Naive thymus-derived CD4-positive, alpha-beta T cell (primary cell): ENCODE measurements around the gene DENND1B. TPM values are rescaled to one million over a fixed set of nuclear protein-coding genes. Genes with fewer than 3 reads are reported as not detected.

Experiments
- ATAC-seq: fragments of 150-1000 bp; cut with Tn5 transposase; 2 replicates; pipeline ENCODE4 v1.10.0; 2021; ENCODE audit warnings: mild to moderate bottlenecking, moderate library complexity
- CTCF ChIA-PET: fragments of 350-600 bp; sonication (Branson Sonifier 250); formaldehyde crosslinking; loops from one replicate; lab custom pipeline; 2021; ENCODE audit warnings: antibody characterized with exemption; lab: Charles Lee
- POLR2A ChIA-PET: fragments of 350-600 bp; sonication (Branson Sonifier 250); formaldehyde crosslinking; loops from one replicate; lab custom pipeline; 2021; ENCODE audit warnings: antibody characterized with exemption, inconsistent platforms; lab: Charles Lee
- DNase-seq, 9 donors: peaks; one replicate each; pipeline versions ENCODE4 v3.0.0 to v3.0.0-alpha.2; 2020 to 2022; ENCODE audit warnings: mixed read lengths in 1 of 9
- H3K27ac ChIP-seq: one replicate; pipeline ENCODE4 v1.7.0; 2013; ENCODE audit warnings: mild to moderate bottlenecking, low read depth, low read length, moderate library complexity
- H3K27me3 ChIP-seq, 2 donors: one replicate each; pipeline ENCODE4 v1.7.0; 2013; ENCODE audit warnings: low read length in 2 of 2, mild to moderate bottlenecking in 2 of 2, moderate library complexity in 2 of 2; ENCODE audit not compliant: control insufficient read depth in 2 of 2, insufficient read depth in 2 of 2
- H3K36me3 ChIP-seq, 3 experiments: 1 replicate in 2 of 3; 2 replicates in 1 of 3; pipeline ENCODE4 v1.7.0; 2013; ENCODE audit warnings: low read length in 3 of 3, mild to moderate bottlenecking in 3 of 3, moderate library complexity in 1 of 3; ENCODE audit not compliant: insufficient read depth in 3 of 3, control insufficient read depth in 2 of 3
- H3K4me1 ChIP-seq, 2 donors: one replicate each; pipeline ENCODE4 v1.7.0; 2013; ENCODE audit warnings: low read length in 2 of 2, mild to moderate bottlenecking in 2 of 2, moderate library complexity in 1 of 2; ENCODE audit not compliant: control insufficient read depth in 2 of 2, insufficient read depth in 2 of 2
- H3K4me3 ChIP-seq: 2 replicates; pipeline ENCODE4 v1.7.0; 2013; ENCODE audit warnings: mild to moderate bottlenecking, low read length
- H3K9me3 ChIP-seq, 3 experiments: 1 replicate in 2 of 3; 2 replicates in 1 of 3; pipeline ENCODE4 v1.7.0; 2013; ENCODE audit warnings: low read length in 3 of 3; ENCODE audit not compliant: control insufficient read depth in 2 of 3
- H3K27ac Mint-ChIP-seq, 9 donors: one replicate each; pipeline ENCODE4 v1.8.0; 2020 to 2022; ENCODE audit warnings: mixed read lengths in 9 of 9, mild to moderate bottlenecking in 8 of 9, moderate library complexity in 5 of 9, inconsistent platforms in 2 of 9
- H3K27me3 Mint-ChIP-seq, 5 donors: one replicate each; pipeline ENCODE4 v1.8.0; 2021 to 2022; ENCODE audit warnings: mixed read lengths in 5 of 5, mild to moderate bottlenecking in 1 of 5
- H3K36me3 Mint-ChIP-seq, 5 donors: one replicate each; pipeline ENCODE4 v1.8.0; 2020 to 2022; ENCODE audit warnings: mixed read lengths in 5 of 5, mild to moderate bottlenecking in 3 of 5, inconsistent platforms in 1 of 5
- H3K4me1 Mint-ChIP-seq, 7 donors: one replicate each; pipeline ENCODE4 v1.8.0; 2020 to 2022; ENCODE audit warnings: mixed read lengths in 7 of 7, mild to moderate bottlenecking in 3 of 7, inconsistent platforms in 1 of 7
- H3K4me3 Mint-ChIP-seq, 10 donors: one replicate each; pipeline ENCODE4 v1.8.0; 2020 to 2022; ENCODE audit warnings: mild to moderate bottlenecking in 10 of 10, mixed read lengths in 10 of 10, moderate library complexity in 6 of 10, inconsistent platforms in 2 of 10
- H3K9me3 Mint-ChIP-seq, 11 donors: one replicate each; pipeline ENCODE4 v1.8.0; 2020 to 2022; ENCODE audit warnings: mixed read lengths in 11 of 11, mild to moderate bottlenecking in 4 of 11, inconsistent platforms in 1 of 11, moderate library complexity in 1 of 11
- intact Hi-C, 2 donors: fragments of 100-400 bp; cut with micrococcal nuclease; formaldehyde crosslinking; loops; one replicate each; pipeline ENCODE4 v1.15.1; 2023
- polyA plus RNA-seq, 2 donors: library from polyadenylated mRNA; unstranded; fragments of 300-500 nt; fragmentation: Illumina TruSeq; gene quantifications; one replicate each; pipeline ENCODE4 v1.2.3, GENCODE V29; 2021
- total RNA-seq, 6 experiments: library from RNA in 5 of 6; stranded (reverse) in 5 of 6; gene quantifications; 1 replicate in 5 of 6; 2 replicates in 1 of 6; pipeline ENCODE4 v1.2.3 and lab custom pipeline; 2021 to 2026

DENND1B gene
- total and polyA plus RNA-seq, 7 experiments from 2014 or later = 7.3 to 28.7 (median 18.2) TPM

- ATAC-seq (no peak), DNase-seq (no peak)
- intact Hi-C loops = no loop called here
- no peaks in the 10 kb centered on the region for H3K27me3 ChIP-seq
- no peaks in the 10 kb centered on the region for H3K9me3 ChIP-seq
- H3K4me1 ChIP-seq = no peaks in the 10 kb centered on the region
- H3K27ac ChIP-seq = no peak overlapping the region
- Mint-ChIP-seq H3K27ac (no peak overlapping the region), H3K27me3 (no peaks in the 10 kb centered on the region), H3K4me3 (peak overlapping the region in 3 of 10 donors; percentile 2 to 37 (median 13)), H3K9me3 (peaks cover 0 to 4% (median 0%) of the 10 kb centered on the region in 11 donors), H3K4me1 (peaks cover 42 to 88% (median 72%) of the 10 kb centered on the region in 7 donors), H3K36me3 (peaks cover 5 to 32% (median 26%) of the 10 kb centered on the region in 5 donors)
- no peaks in the 10 kb centered on the region for H3K36me3 ChIP-seq
- no peak overlapping the region for H3K4me3 ChIP-seq
- POLR2A ChIA-PET = no interaction called here
- CTCF ChIA-PET = no interaction called here
Measured at GRCh38 chr1:197743578-197743977, 31.7 kb downstream of the DENND1B start.

- H3K9me3 Mint-ChIP-seq = peaks cover 0 to 4% (median 0%) of the 10 kb centered on the region in 11 donors
- intact Hi-C loops = no loop called here
- DNase-seq (no peak), ATAC-seq (no peak)
- H3K4me3 ChIP-seq = no peak overlapping the region
- H3K27ac Mint-ChIP-seq = no peak overlapping the region
- no peaks in the 10 kb centered on the region for H3K27me3 Mint-ChIP-seq
- CTCF ChIA-PET = no interaction called here
- H3K4me1 ChIP-seq = no peaks in the 10 kb centered on the region
- no peak overlapping the region for H3K4me3 Mint-ChIP-seq
- no peaks in the 10 kb centered on the region for H3K9me3 ChIP-seq
- H3K27ac ChIP-seq = no peak overlapping the region
- H3K36me3 Mint-ChIP-seq = peaks cover 0 to 19% (median 11%) of the 10 kb centered on the region in 5 donors
- H3K27me3 ChIP-seq = no peaks in the 10 kb centered on the region
- POLR2A ChIA-PET = no interaction called here
- no peaks in the 10 kb centered on the region for H3K36me3 ChIP-seq
- peaks cover 39 to 88% (median 76%) of the 10 kb centered on the region in 7 donors for H3K4me1 Mint-ChIP-seq
Measured at GRCh38 chr1:197740992-197741391, 34.3 kb downstream of the DENND1B start.

DNA sequence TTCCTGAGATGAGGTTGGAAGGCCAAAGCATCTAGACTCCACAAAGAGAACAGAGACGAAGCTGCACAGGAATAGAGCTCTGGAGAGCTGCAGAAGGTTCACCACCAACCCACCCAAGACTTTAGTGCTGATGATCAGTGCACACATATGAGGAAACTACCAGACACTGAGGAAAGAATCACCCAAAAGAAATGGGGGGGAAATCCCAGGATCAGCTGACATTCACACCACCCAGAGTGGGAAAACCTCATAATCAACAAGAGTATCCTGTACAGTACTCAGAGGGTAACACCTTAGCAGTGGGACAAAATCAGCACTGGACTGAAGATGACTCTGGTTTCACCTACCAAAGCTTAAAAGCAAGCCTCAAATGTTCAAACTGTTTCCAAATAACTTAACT lies 36.4 kb downstream of the DENND1B start:
- H3K4me3 ChIP-seq = no peak overlapping the region
- H3K27me3 ChIP-seq = no peaks in the 10 kb centered on the region
- ChIA-PET CTCF (no interaction called here), POLR2A (no interaction called here)
- DNase-seq (no peak), ATAC-seq (peak; percentile 38)
- H3K4me1 Mint-ChIP-seq = peaks cover 31 to 78% (median 62%) of the 10 kb centered on the region in 7 donors
- H3K9me3 ChIP-seq = no peaks in the 10 kb centered on the region
- H3K27me3 Mint-ChIP-seq = no peaks in the 10 kb centered on the region
- no peak overlapping the region for H3K27ac ChIP-seq
- intact Hi-C loops = no loop called here
- H3K36me3 Mint-ChIP-seq = peaks cover 0 to 12% (median 7%) of the 10 kb centered on the region in 5 donors
- no peaks in the 10 kb centered on the region for H3K36me3 ChIP-seq
- H3K4me3 Mint-ChIP-seq = peak overlapping the region in 1 of 10 donors; percentile 25
- H3K27ac Mint-ChIP-seq = peak overlapping the region in 1 of 9 donors; percentile 14
- peaks cover 0 to 4% (median 0%) of the 10 kb centered on the region in 11 donors for H3K9me3 Mint-ChIP-seq
- no peaks in the 10 kb centered on the region for H3K4me1 ChIP-seq

GRCh38 chr1:197737916-197738315 lies 37.4 kb downstream of the DENND1B start:
- Histone ChIP-seq H3K4me1 (no peaks in the 10 kb centered on the region), H3K36me3 (no peaks in the 10 kb centered on the region), H3K27me3 (no peaks in the 10 kb centered on the region), H3K4me3 (no peak overlapping the region), H3K27ac (no peak overlapping the region), H3K9me3 (no peaks in the 10 kb centered on the region)
- intact Hi-C loops = no loop called here
- no peak overlapping the region for H3K4me3 Mint-ChIP-seq
- peaks cover 26 to 73% (median 56%) of the 10 kb centered on the region in 7 donors for H3K4me1 Mint-ChIP-seq
- peaks cover 0 to 18% (median 7%) of the 10 kb centered on the region in 5 donors for H3K36me3 Mint-ChIP-seq
- no peak for ATAC-seq
- peaks cover 0 to 4% (median 0%) of the 10 kb centered on the region in 11 donors for H3K9me3 Mint-ChIP-seq
- ChIA-PET CTCF (no interaction called here), POLR2A (interaction anchor here (0.6 to 1.1 kb wide), 2 partner anchors 9 to 154 kb away, joined by 3 read pairs; no protein-coding TSS in a partner anchor)
- no peak overlapping the region for H3K27ac Mint-ChIP-seq
- no peak for DNase-seq
- H3K27me3 Mint-ChIP-seq = no peaks in the 10 kb centered on the region

GRCh38 chr1:197736685-197737084 lies 38.6 kb downstream of the DENND1B start:
- Histone ChIP-seq H3K9me3 (no peaks in the 10 kb centered on the region), H3K4me3 (no peak overlapping the region), H3K27ac (no peak overlapping the region), H3K4me1 (no peaks in the 10 kb centered on the region), H3K27me3 (no peaks in the 10 kb centered on the region), H3K36me3 (no peaks in the 10 kb centered on the region)
- H3K36me3 Mint-ChIP-seq = peaks cover 3 to 30% (median 18%) of the 10 kb centered on the region in 5 donors
- peak overlapping the region in 1 of 9 donors; percentile 4 for H3K27ac Mint-ChIP-seq
- ChIA-PET POLR2A (no interaction called here), CTCF (no interaction called here)
- H3K4me3 Mint-ChIP-seq = no peak overlapping the region
- peaks cover 0 to 4% (median 0%) of the 10 kb centered on the region in 11 donors for H3K9me3 Mint-ChIP-seq
- peaks cover 24 to 75% (median 60%) of the 10 kb centered on the region in 7 donors for H3K4me1 Mint-ChIP-seq
- H3K27me3 Mint-ChIP-seq = no peaks in the 10 kb centered on the region
- ATAC-seq (peak; percentile 29), DNase-seq (no peak)
- intact Hi-C loops = no loop called here

- Histone ChIP-seq H3K4me3 (no peak overlapping the region), H3K27me3 (no peaks in the 10 kb centered on the region), H3K9me3 (no peaks in the 10 kb centered on the region), H3K4me1 (no peaks in the 10 kb centered on the region), H3K36me3 (no peaks in the 10 kb centered on the region), H3K27ac (no peak overlapping the region)
- ChIA-PET CTCF (no interaction called here), POLR2A (no interaction called here)
- Mint-ChIP-seq H3K4me3 (no peak overlapping the region), H3K27me3 (no peaks in the 10 kb centered on the region), H3K9me3 (peaks cover 0 to 4% (median 0%) of the 10 kb centered on the region in 11 donors), H3K36me3 (peaks cover 3 to 39% (median 23%) of the 10 kb centered on the region in 5 donors), H3K4me1 (peaks cover 22 to 71% (median 56%) of the 10 kb centered on the region in 7 donors), H3K27ac (no peak overlapping the region)
- intact Hi-C loops = no loop called here
- DNase-seq = no peak
- ATAC-seq = no peak
Measured at GRCh38 chr1:197735461-197735860, 39.8 kb downstream of the DENND1B start.

GRCh38 chr1:197733324-197733723 lies 42.0 kb downstream of the DENND1B start:
- Mint-ChIP-seq H3K4me1 (peaks cover 7 to 59% (median 35%) of the 10 kb centered on the region in 7 donors), H3K27ac (peak overlapping the region in 1 of 9 donors; percentile 15), H3K9me3 (peaks cover 0 to 12% (median 7%) of the 10 kb centered on the region in 11 donors), H3K4me3 (no peak overlapping the region), H3K36me3 (peaks cover 3 to 48% (median 27%) of the 10 kb centered on the region in 5 donors), H3K27me3 (no peaks in the 10 kb centered on the region)
- POLR2A ChIA-PET = no interaction called here
- ATAC-seq = no peak
- CTCF ChIA-PET = no interaction called here
- H3K36me3 ChIP-seq = no peaks in the 10 kb centered on the region
- no peak overlapping the region for H3K4me3 ChIP-seq
- no peaks in the 10 kb centered on the region for H3K9me3 ChIP-seq
- H3K4me1 ChIP-seq = no peaks in the 10 kb centered on the region
- intact Hi-C loops = loop anchor here in 1 of 2 donors (5.0 kb wide), 1 partner anchor 39 kb away; no protein-coding TSS in a partner anchor
- H3K27me3 ChIP-seq = no peaks in the 10 kb centered on the region
- no peak for DNase-seq
- H3K27ac ChIP-seq = no peak overlapping the region
